WTC11 (cell line): Measurements from ENCODE around the gene STXBP5.

ENCODE experiments used
- TP53 ChIP-seq: sonication (generic); formaldehyde crosslinking; IDR thresholded peaks from 2 replicates; pipeline ENCODE4 v1.8.1; 2023; ENCODE audit warnings: mild to moderate bottlenecking, missing genetic modification reagents
- TF ChIP-seq, protein P1 (sequence below): sonication (generic); formaldehyde crosslinking; IDR thresholded peaks from 2 replicates; pipeline ENCODE4 v1.8.0; 2022; ENCODE audit warnings: mild to moderate bottlenecking, missing genetic modification reagents

DNA sequence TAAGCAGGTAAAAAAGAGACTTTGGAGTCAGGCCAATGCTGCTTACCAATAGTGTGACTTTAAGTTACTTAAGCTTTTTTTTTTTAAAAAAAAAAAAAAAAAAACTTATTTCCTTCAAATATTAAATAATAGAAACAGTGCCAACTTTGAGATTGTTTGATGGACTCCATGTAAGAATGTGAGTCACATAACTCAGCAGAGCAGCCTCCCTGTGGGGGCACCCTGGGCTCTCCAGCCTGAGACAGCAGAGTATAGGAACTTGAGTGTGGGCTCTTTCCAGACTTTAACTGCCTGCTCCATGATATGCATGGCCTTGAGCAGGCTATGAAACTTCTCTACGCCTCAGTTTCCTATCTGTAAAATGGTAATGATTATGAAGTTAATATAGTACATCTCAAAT lies 190.9 kb downstream of the STXBP5 start:
- TF ChIP-seq, protein P1, sequence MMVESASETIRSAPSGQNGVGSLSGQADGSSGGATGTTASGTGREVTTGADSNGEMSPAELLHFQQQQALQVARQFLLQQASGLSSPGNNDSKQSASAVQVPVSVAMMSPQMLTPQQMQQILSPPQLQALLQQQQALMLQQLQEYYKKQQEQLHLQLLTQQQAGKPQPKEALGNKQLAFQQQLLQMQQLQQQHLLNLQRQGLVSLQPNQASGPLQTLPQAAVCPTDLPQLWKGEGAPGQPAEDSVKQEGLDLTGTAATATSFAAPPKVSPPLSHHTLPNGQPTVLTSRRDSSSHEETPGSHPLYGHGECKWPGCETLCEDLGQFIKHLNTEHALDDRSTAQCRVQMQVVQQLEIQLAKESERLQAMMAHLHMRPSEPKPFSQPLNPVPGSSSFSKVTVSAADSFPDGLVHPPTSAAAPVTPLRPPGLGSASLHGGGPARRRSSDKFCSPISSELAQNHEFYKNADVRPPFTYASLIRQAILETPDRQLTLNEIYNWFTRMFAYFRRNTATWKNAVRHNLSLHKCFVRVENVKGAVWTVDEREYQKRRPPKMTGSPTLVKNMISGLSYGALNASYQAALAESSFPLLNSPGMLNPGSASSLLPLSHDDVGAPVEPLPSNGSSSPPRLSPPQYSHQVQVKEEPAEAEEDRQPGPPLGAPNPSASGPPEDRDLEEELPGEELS (CRISPR knock-in tag) = no peak
- no peak for TF ChIP-seq TP53 (CRISPR knock-in tag)
